BJ (cell line): Measurements from ENCODE around the gene ANKRD16. TPM values are rescaled to one million over a fixed set of nuclear protein-coding genes. Genes with fewer than 3 reads are reported as not detected.
A peak's percentile ranks its signal among the peaks of the same experiment; 100 is the strongest.

Experiments
- CTCF ChIA-PET: fragments of 350-600 bp; formaldehyde crosslinking; extraction: SDS; loops from one replicate; lab custom pipeline; 2021; ENCODE audit warnings: antibody characterized with exemption, inconsistent platforms; lab: Yijun Ruan, JAX
- POLR2A ChIA-PET: fragments of 300-600 bp; sonication (Branson Sonifier 250); formaldehyde crosslinking; extraction: SDS; loops from one replicate; lab custom pipeline; 2021; ENCODE audit warnings: antibody characterized with exemption; lab: Charles Lee
- DNase-seq: peaks from one replicate; pipeline ENCODE4 v3.0.0-alpha.2; 2011; ENCODE audit warnings: low read depth
- H3K27me3 ChIP-seq: 2 replicates; pipeline ENCODE4 v1.6.0; 2011; ENCODE audit warnings: low read length; ENCODE audit not compliant: control insufficient read depth, insufficient read depth
- H3K36me3 ChIP-seq: 2 replicates; pipeline ENCODE4 v1.5.1; 2011; ENCODE audit warnings: low read length; ENCODE audit not compliant: control insufficient read depth, insufficient read depth
- H3K4me3 ChIP-seq: 2 replicates; pipeline ENCODE4 v1.5.1; 2011; ENCODE audit warnings: low read depth, mild to moderate bottlenecking, control low read depth, low read length
- CTCF ChIP-seq: IDR thresholded peaks from 2 replicates; pipeline ENCODE4 v1.5.1; 2011; ENCODE audit warnings: low read depth, mild to moderate bottlenecking, control low read depth, inconsistent platforms, low read length, moderate library complexity; ENCODE audit not compliant: insufficient read depth
- polyA plus RNA-seq: library from polyadenylated mRNA; depleted of rRNA; stranded (reverse); fragments of >200 nt; gene quantifications from 2 replicates; pipeline ENCODE4 v1.2.3, GENCODE V29; 2011

The ANKRD16 gene
- polyA plus RNA-seq, 1 experiment, result 7.4 TPM

DNA sequence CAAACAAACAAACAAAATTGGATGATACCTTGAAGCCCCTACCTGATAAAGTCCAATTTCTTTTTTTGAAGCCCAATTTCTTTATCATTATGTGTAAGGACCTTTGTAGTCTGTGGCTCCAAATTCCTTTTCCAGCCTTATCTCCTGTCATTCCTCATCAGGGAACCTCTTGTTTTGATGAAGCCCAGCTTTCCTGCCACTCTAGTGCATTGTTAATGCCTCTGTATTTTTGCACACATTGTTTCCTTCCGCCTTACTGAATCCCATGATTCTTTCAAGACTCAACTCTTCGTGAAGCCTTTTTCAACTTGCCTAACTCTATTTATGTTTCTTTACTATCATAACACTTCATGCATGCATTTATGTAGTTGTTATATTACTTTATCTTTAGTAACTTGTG lies 3.6 kb upstream of the ANKRD16 start:
- ChIA-PET POLR2A (no interaction called here), CTCF (interaction anchor here (0.7 kb wide), 1 partner anchor 15 kb away, joined by 3 read pairs; no protein-coding TSS in a partner anchor)
- Histone ChIP-seq H3K27me3 (no peaks in the 10 kb centered on the region), H3K36me3 (peaks cover 8% of the 10 kb centered on the region), H3K4me3 (no peak overlapping the region)
- DNase-seq, result no peak
- TF ChIP-seq CTCF, result no peak

DNA sequence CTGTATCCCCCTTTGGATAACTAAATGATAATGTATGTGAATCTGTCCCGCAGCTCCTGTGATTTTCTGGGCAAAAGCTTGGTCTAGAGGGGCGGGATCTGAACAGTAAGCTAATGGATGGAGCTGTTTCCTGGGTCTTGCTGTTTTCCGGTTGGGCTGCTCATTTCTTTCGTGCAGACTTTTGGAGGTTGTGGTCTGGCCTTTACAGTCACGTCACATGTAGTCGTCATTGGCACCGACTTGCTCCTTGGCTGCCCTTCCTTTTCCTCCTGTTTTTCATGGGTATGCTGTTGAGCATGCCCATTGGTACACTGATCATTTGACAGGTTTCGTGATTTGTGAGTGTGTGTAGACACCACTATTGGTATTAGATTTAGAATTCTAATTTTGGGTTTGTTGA lies 2.3 kb upstream of the ANKRD16 start:
- no peak for TF ChIP-seq CTCF
- CTCF ChIA-PET, result no interaction called here
- Histone ChIP-seq H3K27me3 (no peaks in the 10 kb centered on the region), H3K36me3 (peaks cover 8% of the 10 kb centered on the region), H3K4me3 (no peak overlapping the region)
- POLR2A ChIA-PET, result no interaction called here
- no peak for DNase-seq

- Histone ChIP-seq H3K36me3 (peaks cover 8% of the 10 kb centered on the region), H3K4me3 (peak overlapping the region; percentile 73), H3K27me3 (no peaks in the 10 kb centered on the region)
- TF ChIP-seq CTCF, result no peak
- POLR2A ChIA-PET, result no interaction called here
- DNase-seq, result no peak
- CTCF ChIA-PET, result interaction anchor here (1.5 kb wide), 1 partner anchor 9 kb away, joined by 7 read pairs; no protein-coding TSS in a partner anchor
These were observed 1.3 kb upstream of the ANKRD16 start for GRCh38 chr10:5891009-5891408.

GRCh38 chr10:5890452-5890915 lies 791 bp upstream of the ANKRD16 start:
- CTCF ChIA-PET, result interaction anchor here (1.5 to 1.7 kb wide), 2 partner anchors 9 to 80 kb away, joined by 5 to 7 read pairs; no protein-coding TSS in a partner anchor
- POLR2A ChIA-PET, result interaction anchor here (0.7 to 0.9 kb wide), 2 partner anchors 77 to 81 kb away, joined by 3 read pairs; partner anchors contain the start of gene GDI2
- no peak for DNase-seq
- no peak for TF ChIP-seq CTCF
- Histone ChIP-seq H3K4me3 (peak overlapping the region; percentile 73), H3K27me3 (no peaks in the 10 kb centered on the region), H3K36me3 (peaks cover 6% of the 10 kb centered on the region)

GRCh38 chr10:5888843-5889623 lies 660 bp downstream of the ANKRD16 start:
- CTCF ChIA-PET, result interaction anchor here (0.9 to 1.7 kb wide), 3 partner anchors 10 to 79 kb away, joined by 3 to 5 read pairs (median 3); no protein-coding TSS in a partner anchor
- Histone ChIP-seq H3K4me3 (peak overlapping the region; percentile 80), H3K36me3 (peaks cover 1% of the 10 kb centered on the region; the same call in 1 of the 2 replicates), H3K27me3 (no peaks in the 10 kb centered on the region)
- POLR2A ChIA-PET, result interaction anchor here (0.5 to 1.1 kb wide), 2 partner anchors 12 to 16 kb away, joined by 3 to 6 read pairs; no protein-coding TSS in a partner anchor
- DNase-seq, result no peak
- TF ChIP-seq CTCF, result no peak
